ENCODE measurements around the gene MTF1.

DNA sequence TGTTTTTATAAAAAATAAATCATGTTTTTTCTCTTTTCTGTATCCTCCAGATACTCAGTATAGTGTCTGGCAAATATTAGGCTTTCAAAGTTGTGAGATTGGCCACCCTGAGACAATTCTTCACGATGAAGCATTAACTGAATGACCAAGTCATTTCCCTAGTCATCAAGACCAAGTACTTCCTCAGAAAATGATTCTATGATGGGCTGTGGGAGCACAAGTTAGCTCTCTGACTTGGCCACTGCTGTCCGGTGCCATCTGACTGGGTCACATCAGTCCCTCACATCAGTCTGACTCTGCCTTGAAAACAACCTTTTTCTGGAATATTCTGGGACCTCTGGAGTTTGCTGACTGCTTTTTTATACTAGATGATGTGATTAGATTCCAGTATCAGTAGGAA lies 37.9 kb downstream of the MTF1 start:
- TF ChIP-seq, protein P1, sequence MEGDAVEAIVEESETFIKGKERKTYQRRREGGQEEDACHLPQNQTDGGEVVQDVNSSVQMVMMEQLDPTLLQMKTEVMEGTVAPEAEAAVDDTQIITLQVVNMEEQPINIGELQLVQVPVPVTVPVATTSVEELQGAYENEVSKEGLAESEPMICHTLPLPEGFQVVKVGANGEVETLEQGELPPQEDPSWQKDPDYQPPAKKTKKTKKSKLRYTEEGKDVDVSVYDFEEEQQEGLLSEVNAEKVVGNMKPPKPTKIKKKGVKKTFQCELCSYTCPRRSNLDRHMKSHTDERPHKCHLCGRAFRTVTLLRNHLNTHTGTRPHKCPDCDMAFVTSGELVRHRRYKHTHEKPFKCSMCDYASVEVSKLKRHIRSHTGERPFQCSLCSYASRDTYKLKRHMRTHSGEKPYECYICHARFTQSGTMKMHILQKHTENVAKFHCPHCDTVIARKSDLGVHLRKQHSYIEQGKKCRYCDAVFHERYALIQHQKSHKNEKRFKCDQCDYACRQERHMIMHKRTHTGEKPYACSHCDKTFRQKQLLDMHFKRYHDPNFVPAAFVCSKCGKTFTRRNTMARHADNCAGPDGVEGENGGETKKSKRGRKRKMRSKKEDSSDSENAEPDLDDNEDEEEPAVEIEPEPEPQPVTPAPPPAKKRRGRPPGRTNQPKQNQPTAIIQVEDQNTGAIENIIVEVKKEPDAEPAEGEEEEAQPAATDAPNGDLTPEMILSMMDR (IDR thresholded peaks at IDR 0.05): no peak
- TF ChIP-seq POLR2A (IDR thresholded peaks at IDR 0.05) (no peak), POLR2AphosphoS5 (IDR thresholded peaks at IDR 0.05) (no peak)
